GM10266 (cell line): ENCODE measurements around the gene MGAT4A.

Experiments
- DNase-seq: peaks from one replicate; pipeline ENCODE4 v3.0.0; 2012; ENCODE audit errors: extremely low spot score
- TF ChIP-seq, protein P1 (sequence below): IDR thresholded peaks from 2 replicates; pipeline ENCODE4 v1.5.1; 2012; ENCODE audit warnings: mild to moderate bottlenecking, low read depth; ENCODE audit not compliant: control insufficient read depth, insufficient read depth; ENCODE audit errors: missing control alignments

The MGAT4A gene

DNA sequence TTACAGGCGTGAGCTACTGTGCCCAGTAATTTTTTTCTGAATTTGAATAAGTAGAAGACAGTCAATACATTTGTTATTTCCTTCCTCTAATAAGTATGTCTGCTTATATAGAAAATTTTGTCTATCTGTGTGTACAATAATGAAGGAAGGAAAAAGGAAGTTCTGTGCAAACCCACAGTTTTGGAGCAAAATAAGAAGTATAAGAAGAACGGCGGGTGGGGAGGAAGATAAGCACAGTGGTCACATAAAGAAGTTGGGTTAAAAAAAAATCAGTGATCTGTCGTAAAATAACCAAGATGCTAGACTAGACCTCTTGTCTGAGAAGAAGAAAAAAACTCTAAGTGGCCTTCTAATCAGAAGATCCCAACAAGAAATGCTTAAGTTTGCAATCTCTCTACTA, 20.2 kb downstream of the MGAT4A start:
- TF ChIP-seq, protein P1, sequence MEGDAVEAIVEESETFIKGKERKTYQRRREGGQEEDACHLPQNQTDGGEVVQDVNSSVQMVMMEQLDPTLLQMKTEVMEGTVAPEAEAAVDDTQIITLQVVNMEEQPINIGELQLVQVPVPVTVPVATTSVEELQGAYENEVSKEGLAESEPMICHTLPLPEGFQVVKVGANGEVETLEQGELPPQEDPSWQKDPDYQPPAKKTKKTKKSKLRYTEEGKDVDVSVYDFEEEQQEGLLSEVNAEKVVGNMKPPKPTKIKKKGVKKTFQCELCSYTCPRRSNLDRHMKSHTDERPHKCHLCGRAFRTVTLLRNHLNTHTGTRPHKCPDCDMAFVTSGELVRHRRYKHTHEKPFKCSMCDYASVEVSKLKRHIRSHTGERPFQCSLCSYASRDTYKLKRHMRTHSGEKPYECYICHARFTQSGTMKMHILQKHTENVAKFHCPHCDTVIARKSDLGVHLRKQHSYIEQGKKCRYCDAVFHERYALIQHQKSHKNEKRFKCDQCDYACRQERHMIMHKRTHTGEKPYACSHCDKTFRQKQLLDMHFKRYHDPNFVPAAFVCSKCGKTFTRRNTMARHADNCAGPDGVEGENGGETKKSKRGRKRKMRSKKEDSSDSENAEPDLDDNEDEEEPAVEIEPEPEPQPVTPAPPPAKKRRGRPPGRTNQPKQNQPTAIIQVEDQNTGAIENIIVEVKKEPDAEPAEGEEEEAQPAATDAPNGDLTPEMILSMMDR = no peak
- DNase-seq = no peak

DNA sequence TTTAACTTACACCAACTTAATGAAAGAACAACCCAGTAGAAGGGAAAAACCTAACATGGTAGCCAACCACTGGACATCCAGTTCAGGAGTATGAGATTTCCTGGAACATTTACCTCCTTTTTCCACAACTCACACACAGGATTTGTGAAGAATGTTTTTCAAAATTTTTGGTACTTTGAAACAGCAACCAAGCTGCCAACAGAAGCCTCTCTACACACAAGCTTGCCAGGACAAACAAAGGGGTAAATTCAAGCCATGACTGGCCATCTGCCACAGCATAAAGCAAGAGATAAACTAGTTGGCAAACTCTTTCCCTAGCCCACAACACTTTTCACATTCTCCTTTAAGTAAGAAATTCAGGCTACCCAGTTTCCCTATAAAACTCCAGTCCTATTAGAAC, 21.4 kb downstream of the MGAT4A start:
- TF ChIP-seq, protein P1 = no peak
- no peak for DNase-seq

DNA sequence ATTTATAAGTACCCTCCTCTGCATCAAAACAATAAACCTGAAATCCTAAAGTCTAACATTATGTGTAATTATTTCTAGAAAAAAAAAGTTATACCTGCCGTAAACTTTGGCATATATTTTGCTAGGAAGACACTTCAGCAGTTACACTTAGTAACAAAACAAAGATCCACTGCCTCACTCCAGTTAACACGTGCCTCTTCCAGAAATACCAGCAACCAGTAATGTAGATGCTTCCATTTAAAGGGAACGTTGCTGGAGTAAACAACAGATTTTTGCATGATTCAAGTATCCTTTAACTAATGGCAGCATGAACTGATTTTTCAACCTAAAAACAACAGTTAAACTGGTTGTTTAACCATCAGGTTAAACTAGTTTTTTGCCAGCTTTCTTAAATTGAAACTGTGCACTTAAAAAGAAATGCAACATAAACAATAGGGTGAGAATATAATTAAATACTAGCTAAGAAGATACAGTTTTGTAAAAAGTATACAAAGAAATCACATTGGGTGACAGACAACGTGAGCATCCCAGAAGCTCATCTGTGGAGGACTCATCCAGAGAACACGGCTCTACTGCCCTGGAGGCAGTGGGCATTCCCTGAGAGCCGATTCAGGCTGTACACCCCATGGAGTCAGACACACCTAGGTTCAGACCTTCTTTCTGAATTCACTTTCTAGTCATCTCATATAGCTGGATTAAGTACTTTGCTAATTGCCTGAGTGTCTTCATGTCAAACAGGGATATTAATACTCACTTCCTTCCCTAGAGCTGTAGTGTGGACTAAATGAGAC, 22.3 kb downstream of the MGAT4A start:
- no peak for DNase-seq
- TF ChIP-seq, protein P1 = no peak

DNA sequence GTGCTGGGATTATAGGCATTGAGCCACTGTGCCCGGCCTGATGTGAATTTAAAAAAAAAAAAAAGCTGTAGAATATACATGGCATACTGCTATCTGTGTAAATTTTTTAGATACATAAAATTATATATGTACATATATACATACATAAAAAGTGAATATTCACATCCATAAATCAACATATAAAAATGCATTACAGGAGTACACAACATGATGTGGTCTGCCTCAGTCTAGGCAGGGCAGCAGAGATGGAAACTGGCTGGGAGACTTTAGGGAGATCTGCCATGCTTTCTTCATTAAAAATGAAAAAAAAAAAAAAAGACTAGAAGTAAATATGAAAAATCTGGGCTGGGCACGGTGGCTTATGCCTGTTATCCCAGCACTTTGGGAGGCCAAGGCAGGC, 24.3 kb downstream of the MGAT4A start:
- TF ChIP-seq, protein P1 = no peak
- DNase-seq = no peak

DNA sequence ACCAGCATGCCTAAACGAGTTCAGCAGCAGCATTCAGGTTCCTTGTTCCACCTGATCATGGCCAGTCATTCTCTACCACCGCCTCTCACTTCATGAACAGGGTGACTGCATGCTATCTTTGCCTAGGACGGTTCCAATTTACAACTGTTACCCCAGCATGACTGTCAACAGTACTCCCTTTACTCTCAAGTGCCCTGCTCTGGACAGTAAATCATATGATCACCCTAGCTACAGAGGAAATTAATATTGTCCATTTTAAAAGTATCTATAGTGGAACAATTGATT, 25.7 kb downstream of the MGAT4A start:
- TF ChIP-seq, protein P1 = no peak
- no peak for DNase-seq

DNA sequence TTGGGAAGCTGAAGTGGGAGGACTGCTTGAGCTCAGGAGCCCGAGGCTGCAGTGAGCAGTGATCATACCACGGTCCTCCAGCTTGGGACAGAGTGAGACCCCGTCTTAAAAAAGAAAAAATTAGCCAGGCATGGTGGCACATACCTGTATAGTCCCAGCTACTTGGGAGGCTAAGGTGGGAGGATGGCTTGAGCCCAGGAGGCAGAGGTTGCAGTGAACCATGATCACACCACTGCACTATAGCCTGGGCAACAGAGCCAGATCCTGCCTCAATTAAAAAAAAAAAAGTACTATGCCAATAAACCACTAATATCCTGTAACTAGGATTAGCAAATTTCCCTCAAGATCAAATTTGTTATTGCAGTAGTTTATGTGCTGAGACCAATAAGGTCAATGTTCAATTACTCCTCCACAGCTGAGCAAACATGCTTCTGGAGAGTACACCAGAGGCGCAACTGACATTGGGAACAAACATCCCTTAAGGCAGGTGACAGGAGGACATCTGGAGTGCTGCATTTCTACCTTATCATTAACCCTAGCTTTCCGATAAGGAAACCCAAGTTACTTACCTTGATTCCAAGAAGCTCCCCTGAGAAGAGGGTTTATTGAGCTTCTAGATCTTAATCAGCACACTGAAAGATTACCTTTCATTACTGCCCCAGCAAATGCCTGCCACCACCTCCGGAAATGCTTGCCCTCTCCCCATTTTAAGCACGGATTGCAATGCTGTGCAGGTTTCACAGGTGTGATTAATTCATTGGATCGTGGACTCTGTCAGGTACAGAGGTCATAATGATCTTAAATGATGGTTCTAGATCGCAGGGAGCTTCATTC, 26.2 kb downstream of the MGAT4A start:
- DNase-seq = no peak
- TF ChIP-seq, protein P1 = no peak

DNA sequence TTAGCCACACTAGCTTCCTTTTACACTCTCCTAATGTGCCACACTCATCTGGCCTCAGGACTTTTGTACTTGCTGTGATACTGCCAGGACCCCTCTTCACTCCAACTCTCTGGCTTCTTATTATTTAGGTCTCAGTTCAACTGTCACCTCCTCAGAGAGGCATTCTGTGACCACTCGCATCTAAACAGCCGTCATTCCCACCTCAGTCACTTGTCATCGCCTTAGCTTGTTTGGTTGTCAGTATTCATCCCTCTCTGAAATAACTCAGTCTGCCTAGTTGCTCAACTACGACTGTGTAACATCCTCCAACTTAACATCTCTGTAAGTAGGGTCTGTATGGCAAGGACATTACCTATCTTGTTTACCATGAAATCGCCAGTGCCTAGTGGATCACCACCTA, 27.2 kb downstream of the MGAT4A start:
- DNase-seq = no peak

More for the DNA sequence above, 27.2 kb downstream of the MGAT4A start:
- TF ChIP-seq, protein P1 = no peak
